ENCODE data around the gene NEK11.

Gene NEK11, protein sequence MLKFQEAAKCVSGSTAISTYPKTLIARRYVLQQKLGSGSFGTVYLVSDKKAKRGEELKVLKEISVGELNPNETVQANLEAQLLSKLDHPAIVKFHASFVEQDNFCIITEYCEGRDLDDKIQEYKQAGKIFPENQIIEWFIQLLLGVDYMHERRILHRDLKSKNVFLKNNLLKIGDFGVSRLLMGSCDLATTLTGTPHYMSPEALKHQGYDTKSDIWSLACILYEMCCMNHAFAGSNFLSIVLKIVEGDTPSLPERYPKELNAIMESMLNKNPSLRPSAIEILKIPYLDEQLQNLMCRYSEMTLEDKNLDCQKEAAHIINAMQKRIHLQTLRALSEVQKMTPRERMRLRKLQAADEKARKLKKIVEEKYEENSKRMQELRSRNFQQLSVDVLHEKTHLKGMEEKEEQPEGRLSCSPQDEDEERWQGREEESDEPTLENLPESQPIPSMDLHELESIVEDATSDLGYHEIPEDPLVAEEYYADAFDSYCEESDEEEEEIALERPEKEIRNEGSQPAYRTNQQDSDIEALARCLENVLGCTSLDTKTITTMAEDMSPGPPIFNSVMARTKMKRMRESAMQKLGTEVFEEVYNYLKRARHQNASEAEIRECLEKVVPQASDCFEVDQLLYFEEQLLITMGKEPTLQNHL

DNA sequence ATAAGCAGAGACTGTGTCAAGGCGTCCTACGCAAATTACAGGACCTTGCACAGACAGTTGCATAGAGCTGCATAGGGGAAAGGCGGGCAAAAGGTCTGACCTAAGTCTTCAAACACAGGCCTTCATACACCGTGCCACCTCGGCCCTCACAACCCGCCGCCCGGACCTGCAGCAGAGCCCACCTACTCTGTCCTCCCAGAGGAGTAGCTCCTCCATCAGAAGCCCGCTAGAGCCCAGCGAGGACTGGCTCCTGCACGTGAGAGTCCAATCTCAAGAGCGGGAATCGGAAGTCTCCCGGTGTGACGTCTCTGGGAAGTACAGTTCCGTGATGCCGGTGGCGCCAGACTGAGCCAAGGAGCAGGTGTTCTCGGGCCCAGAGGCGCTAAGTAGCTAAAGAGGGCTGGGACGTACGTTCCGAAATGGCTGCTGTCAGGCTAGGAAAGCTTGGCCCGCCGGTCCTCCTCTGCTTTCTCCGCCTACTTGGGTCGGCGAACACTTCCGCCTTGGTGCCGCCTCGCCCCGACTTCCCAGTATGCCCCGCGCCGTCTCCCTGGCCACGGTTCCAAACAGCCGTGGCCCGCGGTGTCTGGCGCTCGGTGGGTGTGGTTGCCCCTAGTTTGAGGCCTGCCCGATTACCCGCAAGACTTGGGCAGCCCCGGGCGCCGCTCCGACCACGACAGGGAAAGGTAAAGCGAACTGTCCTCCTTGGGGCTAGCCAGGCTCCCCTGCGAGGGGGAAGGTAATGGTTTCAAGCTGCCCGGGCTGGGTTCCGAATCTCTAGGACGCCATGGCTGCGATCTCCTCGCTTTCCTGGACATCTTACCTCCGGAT is at the start of gene NEK11, which contains the start of gene ASTE1:
Gene NEK11 (plus strand): TSS at position 557 of the 831 bp plus-strand sequence. CDS start 2,832 bp downstream, outside the sequence.
Gene ASTE1 (minus strand): TSS at position 505 of the 831 bp plus-strand sequence. CDS start 1,519 bp downstream, outside the sequence.
- in situ Hi-C loops (cut with MboI; ENCODE audit: low sequenced_read_pairs) = loop anchor here (25.0 kb wide), 1 partner anchor 1011 kb away; the partner anchor contains the start of gene CPNE4

DNA sequence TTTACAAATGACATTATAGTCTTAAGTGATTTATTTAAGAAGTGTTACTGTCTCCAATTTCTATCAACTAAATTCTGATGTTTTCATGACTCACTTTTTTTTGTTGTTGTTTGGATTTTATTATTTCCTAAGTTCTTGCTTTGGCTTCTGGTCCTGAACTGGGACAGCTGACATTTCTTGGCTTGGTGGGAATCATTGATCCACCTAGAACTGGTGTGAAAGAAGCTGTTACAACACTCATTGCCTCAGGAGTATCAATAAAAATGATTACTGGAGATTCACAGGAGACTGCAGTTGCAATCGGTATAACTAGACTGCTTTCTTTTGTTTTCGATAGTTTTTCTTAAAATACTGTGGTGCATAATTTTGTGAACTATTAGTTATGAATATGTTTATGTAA is 47.6 kb upstream of the NEK11 start:
- in situ Hi-C loops (cut with MboI; ENCODE audit: low sequenced_read_pairs) = no loop called here

DNA sequence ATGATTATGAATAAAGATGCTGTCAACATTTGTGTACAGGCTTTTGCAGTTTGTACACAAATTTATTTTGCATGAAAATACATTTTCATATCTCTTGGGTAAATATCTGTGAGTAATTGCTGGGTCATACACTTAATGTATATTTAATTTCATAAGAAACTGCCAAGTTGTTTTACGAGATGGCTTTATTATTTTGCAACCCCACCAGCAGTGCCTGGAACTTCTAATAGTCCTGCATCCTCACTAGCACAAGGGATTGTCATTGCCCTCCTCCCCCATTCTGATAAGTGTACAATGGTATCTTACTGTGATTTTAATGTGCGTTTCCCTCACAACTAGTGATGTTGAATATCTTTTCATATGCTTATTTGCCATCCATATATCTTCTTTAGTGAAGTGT is 45.2 kb upstream of the NEK11 start:
- in situ Hi-C loops (cut with MboI; ENCODE audit: low sequenced_read_pairs) = no loop called here

DNA sequence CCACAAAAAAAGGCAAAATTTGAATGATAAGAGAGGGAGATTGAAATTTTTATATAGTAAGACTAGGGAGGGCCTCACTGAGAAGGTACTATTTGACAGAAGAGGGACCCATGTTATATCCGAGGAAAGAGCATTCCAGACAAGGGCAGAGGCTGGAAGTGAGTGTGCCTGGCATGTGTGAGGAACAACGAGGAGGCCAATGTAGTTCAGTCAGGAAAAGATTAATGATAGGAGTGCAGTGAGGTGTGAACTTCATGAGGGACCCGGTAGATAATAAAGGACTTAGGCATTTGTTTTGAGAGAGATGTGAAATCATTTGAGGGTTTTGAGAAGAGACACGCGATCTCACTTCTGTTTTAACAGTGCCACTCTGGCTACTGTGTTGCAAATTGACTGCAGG is 36.4 kb upstream of the NEK11 start:
- in situ Hi-C loops (cut with MboI; ENCODE audit: low sequenced_read_pairs) = no loop called here

DNA sequence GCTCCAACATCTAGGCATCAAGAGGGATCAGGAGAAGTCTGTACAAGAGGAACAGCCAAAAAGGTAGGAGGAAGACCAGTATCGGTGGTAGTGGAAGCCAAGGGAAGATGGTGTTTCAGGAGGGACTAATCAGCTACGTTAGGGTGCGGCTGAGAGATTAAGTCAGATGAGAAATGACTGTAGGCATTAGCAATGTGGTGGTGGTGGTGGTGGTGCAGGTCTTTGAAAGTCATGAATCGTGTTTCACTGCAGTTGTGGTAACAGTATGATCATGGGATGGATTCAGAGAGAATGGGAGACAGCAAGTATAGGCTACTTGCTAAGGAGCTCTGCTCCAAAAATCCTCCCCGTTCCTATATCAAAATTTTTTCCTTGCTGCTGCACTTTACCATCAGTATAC is 35.6 kb upstream of the NEK11 start:
- in situ Hi-C loops (cut with MboI; ENCODE audit: low sequenced_read_pairs) = no loop called here

DNA sequence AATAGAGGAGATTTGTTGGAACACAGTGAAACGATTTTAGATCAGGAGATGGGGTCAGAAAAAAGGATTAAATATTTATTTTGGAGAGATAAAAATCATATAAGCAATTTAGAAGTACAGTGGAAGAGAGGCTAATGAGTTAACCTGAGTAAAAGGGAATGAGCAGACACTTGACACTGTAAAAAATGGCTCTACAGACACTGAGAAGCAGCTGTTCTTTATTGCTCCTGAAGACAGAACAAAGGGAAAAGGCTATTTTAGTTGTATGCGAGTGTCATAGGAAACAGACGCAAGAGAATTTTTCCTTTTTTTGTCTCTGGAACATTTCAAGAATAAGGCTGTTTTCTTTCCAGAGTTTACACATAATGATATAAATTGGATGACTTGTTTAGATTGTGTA is 34.3 kb upstream of the NEK11 start:
- in situ Hi-C loops (cut with MboI; ENCODE audit: low sequenced_read_pairs) = no loop called here

DNA sequence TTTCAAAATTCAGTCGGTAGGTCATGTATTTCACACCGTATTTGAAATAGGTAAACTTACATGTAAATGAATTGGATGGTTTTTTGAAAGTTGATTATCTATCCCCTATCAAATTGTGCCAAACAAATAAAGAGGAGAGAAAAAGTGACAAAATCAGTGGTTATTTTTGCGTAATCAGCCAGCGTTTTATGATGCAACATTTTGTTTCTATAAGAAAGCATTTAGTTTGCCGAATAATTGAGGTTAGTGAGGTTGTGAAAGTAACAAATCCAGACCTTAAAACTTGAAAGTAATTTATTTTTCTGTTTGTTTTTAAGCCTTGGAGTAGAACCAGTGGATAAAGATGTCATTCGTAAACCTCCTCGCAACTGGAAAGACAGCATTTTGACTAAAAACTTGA is 29.4 kb upstream of the NEK11 start:
- in situ Hi-C loops (cut with MboI; ENCODE audit: low sequenced_read_pairs) = no loop called here

DNA sequence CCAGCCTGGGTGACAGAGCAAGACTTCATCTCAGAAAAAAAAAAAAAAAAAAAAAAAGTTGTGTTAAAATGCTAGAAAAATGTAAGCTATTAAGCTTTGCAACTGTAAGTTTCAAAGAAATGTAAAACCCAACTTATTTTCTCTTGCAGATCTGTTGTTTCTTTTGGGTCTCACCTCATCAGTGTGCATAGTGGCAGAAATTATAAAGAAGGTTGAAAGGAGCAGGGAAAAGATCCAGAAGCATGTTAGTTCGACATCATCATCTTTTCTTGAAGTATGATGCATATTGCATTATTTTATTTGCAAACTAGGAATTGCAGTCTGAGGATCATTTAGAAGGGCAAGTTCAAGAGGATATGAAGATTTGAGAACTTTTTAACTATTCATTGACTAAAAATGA is 25.6 kb upstream of the NEK11 start:
- in situ Hi-C loops (cut with MboI; ENCODE audit: low sequenced_read_pairs) = no loop called here

DNA sequence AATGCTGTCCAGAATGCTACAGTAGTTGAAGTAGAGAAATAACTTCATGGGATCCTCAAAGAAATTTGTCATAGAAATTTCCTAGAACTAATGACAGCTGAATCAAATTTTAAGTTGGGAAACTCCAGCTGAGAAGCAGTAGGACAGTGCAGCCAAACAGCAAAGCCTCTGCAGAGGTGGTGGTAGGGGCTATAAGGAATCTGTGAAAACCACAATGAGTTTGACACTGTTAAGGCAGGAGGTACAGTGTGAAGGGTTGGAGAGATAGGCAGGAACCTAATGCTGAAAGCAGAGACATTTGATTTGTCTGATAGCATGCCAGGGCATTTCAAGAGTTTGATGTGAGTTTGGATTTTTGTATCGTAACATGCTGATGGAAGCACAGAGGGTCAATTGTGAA is 22.1 kb upstream of the NEK11 start:
- in situ Hi-C loops (cut with MboI; ENCODE audit: low sequenced_read_pairs) = no loop called here

DNA sequence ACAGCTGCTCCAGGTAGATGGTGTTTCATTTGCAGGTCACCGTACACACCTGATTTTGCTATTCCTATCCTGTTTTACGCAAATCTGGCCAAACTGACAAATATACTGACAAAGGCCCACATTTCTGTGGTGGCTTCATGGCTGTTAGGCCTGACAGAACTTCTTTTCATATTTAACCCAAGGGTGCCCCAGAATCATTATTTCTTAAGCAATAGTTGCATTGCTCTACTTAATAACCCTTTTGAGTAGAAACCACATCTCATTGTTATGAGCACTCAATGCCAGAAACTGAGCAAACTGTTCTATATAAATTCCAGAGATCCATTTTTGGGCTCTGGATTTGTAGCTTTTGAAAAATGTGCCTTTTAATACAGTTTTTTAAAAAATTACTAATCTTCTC is 19.4 kb upstream of the NEK11 start:
- in situ Hi-C loops (cut with MboI; ENCODE audit: low sequenced_read_pairs) = no loop called here

DNA sequence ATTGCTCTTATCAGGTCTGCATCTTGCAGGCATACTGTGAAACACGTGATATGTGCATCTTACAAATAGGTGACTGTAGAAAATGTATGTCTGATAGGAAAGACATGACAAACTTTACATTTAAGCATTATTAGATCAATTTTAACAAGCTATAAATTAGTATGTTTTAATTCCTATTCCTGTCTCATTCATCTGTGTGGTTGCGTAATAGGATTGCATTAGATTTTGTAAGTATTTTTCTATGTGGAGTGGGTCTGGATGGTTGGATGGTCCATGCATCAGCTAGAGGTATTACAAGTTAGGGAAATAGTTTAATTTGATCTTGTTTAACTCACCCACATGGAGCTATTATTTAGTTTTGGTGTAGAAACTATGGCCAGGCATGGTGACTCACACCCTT is 18.9 kb upstream of the NEK11 start:
- in situ Hi-C loops (cut with MboI; ENCODE audit: low sequenced_read_pairs) = no loop called here

DNA sequence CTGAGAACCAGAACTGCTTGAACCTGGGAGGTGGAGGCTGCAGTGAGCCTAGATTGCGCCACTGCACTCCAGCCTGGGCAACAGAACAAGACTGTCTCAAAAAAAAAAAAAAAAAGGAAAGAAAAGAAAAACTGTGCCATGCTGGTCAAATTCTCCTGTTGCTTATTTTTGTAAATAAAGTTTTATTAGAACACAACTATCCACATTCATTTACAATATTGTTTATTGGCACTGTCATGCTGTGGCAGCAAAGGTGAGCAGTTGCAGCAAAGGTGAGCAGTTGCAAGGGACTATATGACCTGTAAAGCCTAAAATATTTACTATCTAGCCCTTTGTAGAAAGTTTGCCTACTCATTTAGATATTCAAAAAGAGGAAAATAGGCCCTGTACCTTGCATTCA is 18.4 kb upstream of the NEK11 start:
- in situ Hi-C loops (cut with MboI; ENCODE audit: low sequenced_read_pairs) = no loop called here

DNA sequence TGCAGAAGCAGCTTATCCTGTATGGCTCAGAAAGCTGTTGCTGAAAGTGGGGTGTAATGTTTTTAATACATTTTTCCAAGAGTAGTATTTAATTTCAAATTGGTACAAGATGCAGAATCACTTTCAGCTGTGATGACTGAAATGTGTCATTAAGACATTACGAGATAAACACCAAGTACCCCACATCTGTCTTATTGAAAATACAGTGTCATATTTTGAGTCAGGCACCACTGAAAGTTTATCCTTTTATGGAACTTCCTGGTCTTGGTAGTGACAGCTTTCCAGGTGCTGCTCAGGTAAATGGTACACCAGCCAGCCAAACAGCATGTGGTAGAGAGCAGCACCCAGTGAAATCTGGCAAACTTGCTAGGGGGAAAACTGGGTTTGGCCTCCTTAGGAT is 17.0 kb upstream of the NEK11 start:
- in situ Hi-C loops (cut with MboI; ENCODE audit: low sequenced_read_pairs) = no loop called here

DNA sequence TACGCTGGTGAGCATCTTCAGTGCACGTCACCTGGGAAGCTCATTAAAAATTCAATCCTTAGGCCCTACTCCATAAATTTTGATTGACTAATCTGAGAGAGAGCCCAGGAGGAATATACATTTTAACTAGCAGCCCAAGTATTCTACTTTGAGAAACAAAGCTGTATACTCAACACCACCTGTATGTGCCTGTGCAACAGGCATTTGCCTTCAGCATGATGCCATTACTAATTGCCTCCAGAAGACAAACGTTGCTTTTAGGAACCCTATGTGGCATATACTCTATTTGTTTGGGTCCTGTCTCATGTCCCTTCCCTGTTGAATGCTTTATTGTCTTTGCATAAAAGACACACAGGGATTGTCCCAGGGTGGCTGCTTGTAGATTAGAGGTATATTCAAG is 7.7 kb upstream of the NEK11 start:
- in situ Hi-C loops (cut with MboI; ENCODE audit: low sequenced_read_pairs) = no loop called here

DNA sequence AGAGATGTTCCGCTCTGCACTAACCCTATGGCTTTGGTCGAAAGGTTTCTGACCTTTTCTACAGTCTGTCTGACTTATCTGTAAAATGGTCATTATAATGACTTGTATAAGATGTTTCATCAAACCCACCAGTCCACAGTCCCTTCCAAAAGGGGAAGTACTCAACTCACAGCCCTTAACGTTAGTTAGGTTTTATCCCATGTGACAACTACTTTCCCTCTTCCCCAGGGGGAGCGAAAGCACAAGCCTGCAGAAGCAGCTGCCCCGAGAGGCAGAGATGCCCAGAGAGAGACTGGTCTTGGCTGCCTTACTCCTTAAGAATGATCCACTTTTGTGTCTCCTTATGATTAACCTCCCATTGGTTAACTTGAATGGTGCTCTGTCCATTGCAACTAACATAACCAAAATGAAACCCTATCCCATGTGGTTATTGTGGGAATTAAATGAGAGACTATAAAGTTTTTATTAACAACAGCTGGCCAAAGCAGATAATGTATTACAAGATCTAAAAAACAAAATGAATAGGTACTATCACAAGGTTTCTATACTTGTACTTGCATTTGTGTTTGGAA is 6.5 kb upstream of the NEK11 start:
- in situ Hi-C loops (cut with MboI; ENCODE audit: low sequenced_read_pairs) = no loop called here

DNA sequence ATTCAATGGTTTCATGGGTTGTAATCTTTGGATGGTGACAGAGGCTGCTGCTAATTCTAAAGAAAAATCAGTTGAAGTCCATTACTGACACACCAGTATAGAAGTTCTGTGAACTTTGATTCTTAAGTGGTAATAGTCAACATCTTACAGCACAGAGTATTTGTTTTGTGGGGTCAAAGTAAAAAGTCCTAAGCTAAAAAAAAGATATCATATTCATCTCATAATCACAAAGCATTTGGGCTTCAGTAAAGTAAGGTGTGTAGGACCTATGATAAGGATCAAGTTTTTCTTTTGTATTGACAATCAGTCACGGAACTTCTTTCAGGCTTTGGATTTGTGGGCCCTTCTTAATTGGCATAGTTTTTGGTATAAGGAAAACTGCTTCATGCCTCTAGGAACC is 1.1 kb upstream of the NEK11 start:
- in situ Hi-C loops (cut with MboI; ENCODE audit: low sequenced_read_pairs) = loop anchor here (25.0 kb wide), 1 partner anchor 1012 kb away; the partner anchor contains the start of gene CPNE4

DNA sequence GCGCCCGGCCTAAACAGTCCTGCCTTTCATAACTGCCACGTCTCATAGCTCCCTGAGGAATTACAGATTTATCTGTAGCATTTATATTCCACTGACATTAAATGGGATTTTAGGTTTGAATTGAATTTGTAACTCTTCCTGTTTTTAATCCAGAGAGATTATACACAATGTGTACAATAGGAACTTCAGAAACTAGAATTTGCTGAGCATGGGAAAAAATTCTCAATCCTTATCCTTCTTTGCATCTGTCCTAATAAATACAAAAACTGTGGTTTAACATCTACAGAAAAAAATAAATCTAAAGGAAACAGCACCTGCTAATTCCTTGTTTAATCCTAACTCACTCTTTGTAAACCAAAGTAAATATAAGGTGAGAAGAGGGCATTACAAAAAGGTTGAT is 2.2 kb downstream of the NEK11 start:
- in situ Hi-C loops (cut with MboI; ENCODE audit: low sequenced_read_pairs) = loop anchor here (25.0 kb wide), 1 partner anchor 1008 kb away; the partner anchor contains the start of gene CPNE4

DNA sequence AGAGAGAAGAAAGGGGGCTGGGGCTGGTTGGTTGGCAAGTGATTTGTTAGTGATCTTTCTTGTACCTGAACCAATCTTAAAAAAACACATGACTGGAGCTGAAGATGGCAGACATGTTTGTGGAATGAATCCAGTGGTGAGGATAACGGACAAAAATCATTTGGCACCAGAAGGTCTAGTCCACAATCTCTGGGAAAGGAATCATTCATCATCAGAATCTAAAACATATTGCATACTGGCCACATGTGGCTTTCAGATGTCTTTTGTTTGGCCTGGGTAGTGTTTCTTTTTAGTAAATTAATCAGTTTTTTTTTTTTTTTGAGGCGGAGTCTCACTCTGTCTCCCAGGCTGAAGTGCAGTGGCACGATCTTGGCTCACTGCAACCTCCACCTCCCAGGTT is 5.0 kb downstream of the NEK11 start:
- in situ Hi-C loops (cut with MboI; ENCODE audit: low sequenced_read_pairs) = loop anchor here (25.0 kb wide), 1 partner anchor 1006 kb away; the partner anchor contains the start of gene CPNE4

DNA sequence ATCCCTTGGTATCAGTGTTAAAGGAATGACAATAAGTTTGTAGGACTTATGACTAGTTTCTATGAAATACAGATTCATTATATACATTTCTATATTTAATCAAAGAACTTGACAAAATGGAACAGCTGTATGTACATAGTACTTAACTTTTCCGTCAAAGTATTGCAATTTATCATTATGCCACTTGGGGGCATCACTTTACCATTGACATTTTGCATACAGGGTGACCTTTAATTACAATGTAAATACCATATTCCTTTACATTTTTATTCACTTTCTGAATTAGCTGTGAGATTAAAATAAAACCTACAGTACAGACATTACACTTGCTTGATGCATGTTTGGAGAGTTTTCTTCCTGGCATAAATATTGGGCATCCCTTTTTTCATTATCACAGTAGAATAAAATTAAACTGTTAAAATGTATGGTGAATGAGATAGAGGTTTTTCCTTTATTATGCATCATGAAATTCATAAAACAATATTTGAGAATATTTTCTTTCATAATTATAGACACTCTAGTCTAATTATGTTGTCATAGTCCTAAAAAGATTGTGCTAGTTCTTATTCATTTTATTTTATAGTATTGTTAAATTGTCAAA is 6.9 kb downstream of the NEK11 start:
- in situ Hi-C loops (cut with MboI; ENCODE audit: low sequenced_read_pairs) = loop anchor here (25.0 kb wide), 1 partner anchor 1004 kb away; the partner anchor contains the start of gene CPNE4

DNA sequence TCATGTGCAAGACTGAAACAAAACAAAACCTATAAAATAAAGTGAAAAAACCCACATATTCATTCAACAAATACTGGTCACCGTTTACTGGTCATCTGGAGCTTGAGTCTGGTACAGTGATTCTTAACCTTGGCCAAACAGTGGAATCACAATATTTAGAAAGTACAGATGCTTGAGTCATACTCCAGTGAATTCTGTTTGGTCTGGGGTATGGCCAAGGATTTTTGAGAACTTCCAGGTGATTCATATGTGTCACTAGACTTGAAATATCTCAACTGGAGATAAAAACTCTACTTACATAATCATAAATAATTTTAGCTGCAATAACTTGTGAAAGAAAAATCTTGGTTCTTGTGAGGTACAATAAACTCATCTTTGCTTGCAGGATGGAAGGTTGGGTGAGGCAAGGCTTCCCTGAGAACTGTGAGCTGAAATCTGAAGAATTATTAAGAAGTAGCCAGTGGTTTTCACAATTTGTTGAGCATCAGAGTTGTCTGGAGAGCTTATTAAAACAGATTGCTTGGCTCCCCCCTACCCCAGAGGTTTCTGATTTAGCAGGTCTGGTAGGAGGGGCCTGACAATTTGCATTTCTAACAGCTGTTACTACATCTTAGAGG is 9.6 kb downstream of the NEK11 start:
- in situ Hi-C loops (cut with MboI; ENCODE audit: low sequenced_read_pairs) = loop anchor here (25.0 kb wide), 1 partner anchor 1001 kb away; the partner anchor contains the start of gene CPNE4

Data from HL-60/S4 treated with retinoic acid at 250 ng/mL for 4 days and 3 days (cell line).